GM12878 (cell line): ENCODE results near the gene TRIM72. TPM values are rescaled to one million over a fixed set of nuclear protein-coding genes. Genes with fewer than 3 reads are reported as not detected.

Experiments
- ATAC-seq: fragments of 200-7000 bp; cut with Tn5 transposase; 3 replicates; pipeline ENCODE4 v1.9.1; 2020; ENCODE audit warnings: mild to moderate bottlenecking, moderate library complexity
- BruUV-seq: library from RNA; stranded (reverse); fragments of 400-500 nt; replicated peaks from 2 replicates; lab custom pipeline; 2021; lab: Mats Ljungman, UMichigan
- CTCF ChIA-PET: fragments of 300-600 bp; sonication (Branson Sonifier 250); formaldehyde crosslinking; extraction: SDS; loops from one replicate; lab custom pipeline; 2021; ENCODE audit warnings: inconsistent platforms; lab: Yijun Ruan, JAX
- POLR2A ChIA-PET: fragments of 350-600 bp; formaldehyde crosslinking; extraction: SDS; loops from one replicate; lab custom pipeline; 2021; ENCODE audit warnings: inconsistent platforms; lab: Charles Lee
- RAD21 ChIA-PET: fragments of 300-600 bp; sonication (Branson Sonifier 250); formaldehyde crosslinking; loops from one replicate; lab custom pipeline; 2023; ENCODE audit warnings: antibody characterized with exemption; ENCODE audit not compliant: unreplicated experiment; lab: Charles Lee
- SMC1A ChIA-PET: fragments of 300-600 bp; sonication (Branson Sonifier 250); formaldehyde crosslinking; loops from one replicate; lab custom pipeline; 2023; ENCODE audit not compliant: unreplicated experiment, uncharacterized antibody; lab: Charles Lee
- DNase-seq: peaks from one replicate; pipeline ENCODE4 v3.0.0-alpha.2; 2011; ENCODE audit warnings: low read depth, low spot score
- FAIRE-seq: peaks from 3 replicates; lab custom pipeline; 2011; peaks lifted over from hg19 to GRCh38; lab: Jason Lieb, UNC
- H2AFZ ChIP-seq: 2 replicates; pipeline ENCODE4 v1.6.0; 2011; ENCODE audit warnings: low read depth, low read length, control low read depth; ENCODE audit not compliant: control insufficient read depth
- H3K27ac ChIP-seq: 2 replicates; pipeline ENCODE4 v1.5.1; 2011; ENCODE audit warnings: control low read depth; ENCODE audit not compliant: control insufficient read depth, insufficient read depth
- H3K27me3 ChIP-seq, 2 experiments: replicated peaks in 1 of 2; 2 replicates each; pipeline versions ENCODE4 v1.6.0 to v1.6.1; 2011; ENCODE audit warnings: low read length in 1 of 2; ENCODE audit not compliant: control insufficient read depth in 2 of 2, insufficient read depth in 2 of 2
- H3K36me3 ChIP-seq, 2 experiments: 2 replicates each; pipeline ENCODE4 v1.5.1; 2011; ENCODE audit warnings: low read length in 1 of 2; ENCODE audit not compliant: control insufficient read depth in 2 of 2, insufficient read depth in 2 of 2
- H3K4me1 ChIP-seq: 2 replicates; pipeline ENCODE4 v1.6.1; 2011; ENCODE audit warnings: mild to moderate bottlenecking, low read length, moderate library complexity, mixed read lengths; ENCODE audit not compliant: control insufficient read depth, insufficient read depth
- H3K4me2 ChIP-seq: 2 replicates; pipeline ENCODE4 v1.6.0; 2011; ENCODE audit warnings: control low read depth; ENCODE audit not compliant: control insufficient read depth, insufficient read depth
- H3K4me3 ChIP-seq: fragments of 200-600 bp; sonication (generic); 2 replicates; pipeline ENCODE4 v1.5.1; 2016
- H3K79me2 ChIP-seq: 2 replicates; pipeline ENCODE4 v1.6.0; 2011; ENCODE audit warnings: low read length; ENCODE audit not compliant: control insufficient read depth, insufficient read depth
- H3K9ac ChIP-seq: 2 replicates; pipeline ENCODE4 v1.8.0; 2011; ENCODE audit warnings: low read length, control low read depth, mixed read lengths; ENCODE audit not compliant: control insufficient read depth, insufficient read depth
- H3K9me3 ChIP-seq: replicated peaks from 3 replicates; pipeline ENCODE4 v1.5.1; 2011; ENCODE audit warnings: mild to moderate bottlenecking, low read length; ENCODE audit not compliant: control insufficient read depth, insufficient read depth
- H4K20me1 ChIP-seq: 2 replicates; pipeline ENCODE4 v1.6.0; 2011; ENCODE audit not compliant: control insufficient read depth, insufficient read depth
- ATF7 ChIP-seq: fragments of 450-650 bp; IDR thresholded peaks from 2 replicates; pipeline ENCODE4 v1.6.1; 2016; ENCODE audit warnings: low read depth, mild to moderate bottlenecking
- BCL3 ChIP-seq: IDR thresholded peaks from 2 replicates; pipeline ENCODE4 v1.6.1; 2011; ENCODE audit warnings: borderline replicate concordance, low read depth, mild to moderate bottlenecking, moderate library complexity, low read length; ENCODE audit not compliant: insufficient read depth, poor library complexity, severe bottlenecking
- CHD4 ChIP-seq: fragments of 200-600 bp; sonication (generic); IDR thresholded peaks from 2 replicates; pipeline ENCODE4 v1.6.1; 2016; ENCODE audit warnings: mild to moderate bottlenecking
- CREM ChIP-seq: IDR thresholded peaks from 2 replicates; pipeline ENCODE4 v1.6.1; 2014; ENCODE audit warnings: antibody characterized with exemption, low read depth
- CUX1 ChIP-seq: IDR thresholded peaks from 2 replicates; pipeline ENCODE4 v1.6.1; 2012; ENCODE audit warnings: improper control_type of control experiment, low read depth, low read length; ENCODE audit not compliant: insufficient replicate concordance
- EED ChIP-seq: sonication (generic); IDR thresholded peaks from 2 replicates; pipeline ENCODE4 v1.6.1; 2016; ENCODE audit warnings: antibody characterized with exemption, low read depth
- EP300 ChIP-seq, 2 experiments: fragments of 150-350 bp in 1 of 2; IDR thresholded peaks; 2 replicates each; pipeline ENCODE4 v1.6.1; 2011 to 2012; ENCODE audit warnings: low read depth in 2 of 2, low read length in 2 of 2, borderline replicate concordance in 1 of 2, improper control_type of control experiment in 1 of 2, inconsistent platforms in 1 of 2; ENCODE audit not compliant: control insufficient read depth in 1 of 2
- FOXK2 ChIP-seq: fragments of 450-650 bp; IDR thresholded peaks from 2 replicates; pipeline ENCODE4 v1.6.1; 2017; ENCODE audit warnings: mild to moderate bottlenecking, moderate library complexity
- GATAD2B ChIP-seq: fragments of 450-650 bp; conservative IDR thresholded peaks from 2 replicates; pipeline ENCODE4 v1.6.1; 2017; ENCODE audit warnings: low read depth, mild to moderate bottlenecking, moderate library complexity
- PAX5 ChIP-seq: IDR thresholded peaks from 2 replicates; pipeline ENCODE4 v1.6.1; 2011; ENCODE audit warnings: low read depth, low read length, borderline replicate concordance
- PAX8 ChIP-seq: fragments of 450-650 bp; IDR thresholded peaks from 2 replicates; pipeline ENCODE4 v1.6.1; 2017; ENCODE audit warnings: mild to moderate bottlenecking, moderate library complexity
- PKNOX1 ChIP-seq: fragments of 450-650 bp; IDR thresholded peaks from 2 replicates; pipeline ENCODE4 v1.6.1; 2016; ENCODE audit warnings: mild to moderate bottlenecking
- RAD21 ChIP-seq: IDR thresholded peaks from 2 replicates; pipeline ENCODE4 v1.6.1; 2011; ENCODE audit warnings: mild to moderate bottlenecking, low read depth, low read length, moderate library complexity; ENCODE audit not compliant: insufficient read depth
- RFX5 ChIP-seq: IDR thresholded peaks from 2 replicates; pipeline ENCODE4 v1.6.1; 2011; ENCODE audit warnings: low read depth, low read length, improper control_type of control experiment
- STAT1 ChIP-seq: fragments of 450-650 bp; conservative IDR thresholded peaks from 2 replicates; pipeline ENCODE4 v1.6.1; 2014; ENCODE audit warnings: antibody characterized with exemption, mild to moderate bottlenecking
- TBL1XR1 ChIP-seq: IDR thresholded peaks from 2 replicates; pipeline ENCODE4 v1.6.1; 2012; ENCODE audit warnings: low read depth, low read length, improper control_type of control experiment
- TCF12 ChIP-seq: IDR thresholded peaks from 2 replicates; pipeline ENCODE4 v1.6.1; 2011; ENCODE audit warnings: low read depth, mild to moderate bottlenecking, low read length
- YY1 ChIP-seq: IDR thresholded peaks from 2 replicates; pipeline ENCODE4 v1.6.1; 2011; ENCODE audit warnings: low read depth, mild to moderate bottlenecking, low read length
- WGBS: methylation state at CpG from one replicate; pipeline ENCODE4 v1.1.6; 2016; ENCODE audit warnings: low lambda C conversion rate; ENCODE audit not compliant: insufficient replicate concordance, insufficient coverage; ENCODE audit errors: missing lambda C conversion rate; 5-methylcytosine and 5-hydroxymethylcytosine counted together
- in situ Hi-C: fragments of 300-500 bp; cut with MboI; formaldehyde crosslinking; loops from 9 replicates; pipeline ENCODE4 v1.14.3; 2018; ENCODE audit warnings: mixed read lengths
- intact Hi-C: fragments of 100-400 bp; cut with micrococcal nuclease; formaldehyde crosslinking; loops from one replicate; pipeline ENCODE4 v1.14.2; 2022; ENCODE audit not compliant: unreplicated experiment
- polyA plus RNA-seq, 11 experiments: library from polyadenylated mRNA; depleted of rRNA in 4 of 11; unstranded in 6 of 11; stranded (reverse) in 5 of 11; fragments of >200 nt; fragmentation: Nextera tagmentation in 4 of 11; fragmentation: Illumina TruSeq in 1 of 11; extraction: Ambion mirVana in 4 of 11; extraction: Trizol in 1 of 11; gene quantifications; 1 replicate in 1 of 11; 2 replicates in 10 of 11; pipeline versions ENCODE4 v1.2.1 to v1.2.3, GENCODE V29; 2011 to 2016; ENCODE audit warnings: inconsistent platforms in 2 of 11, missing spikeins in 2 of 11, low read depth in 1 of 11
- total RNA-seq, 4 experiments: library from RNA; depleted of rRNA in 3 of 4; stranded (reverse); fragments of >200 nt in 3 of 4; fragmentation: Illumina TruSeq in 1 of 4; extraction: Trizol in 1 of 4; gene quantifications; 2 replicates each; pipeline versions ENCODE4 v1.2.1 to v1.2.3, GENCODE V29; 2013 to 2021

The TRIM72 gene
- total and polyA plus RNA-seq, 10 of the 15 experiments (the other 5 are each of a cell fraction or from before 2014, with no cell fraction given): 0.03 to 1.2 (median 0.23) TPM; not detected in 1

GRCh38 chr16:31189412-31189778 is 24.5 kb upstream of the TRIM72 start:
- H3K4me3 ChIP-seq: no peak overlapping the region
- intact Hi-C loops (loop anchor here (10.0 kb wide), 1 partner anchor 685 kb away; the partner anchor contains the start of gene ZNF267), in situ Hi-C loops (no loop called here)
- H3K4me2 ChIP-seq: no peak overlapping the region
- RAD21 ChIA-PET: interaction anchor here (0.9 to 1.6 kb wide), 2 partner anchors 12 kb away, joined by 3 to 5 read pairs; partner anchors contain the start of gene PYCARD
- H3K4me1 ChIP-seq: peaks cover 4% of the 10 kb centered on the region
- POLR2A ChIA-PET: interaction anchor here (0.5 to 1.4 kb wide), 3 partner anchors 9 to 33 kb away, joined by 3 to 6 read pairs (median 4); partner anchors contain the start of gene FUS
- H2AFZ ChIP-seq: no peak overlapping the region
- SMC1A ChIA-PET: interaction anchor here (0.6 to 1.1 kb wide), 3 partner anchors 9 to 14 kb away, joined by 3 read pairs; partner anchors contain the start of gene PYCARD
- no peaks in the 10 kb centered on the region for H3K27me3 ChIP-seq
- peaks cover 41 to 76% of the 10 kb centered on the region in 2 experiments for H3K36me3 ChIP-seq
- 82% methylated on average over 2 of the region's 2 CpGs for WGBS
- no peak overlapping the region for H3K27ac ChIP-seq
- no TSS peak for BruUV-seq
- no peaks in the 10 kb centered on the region for H3K9me3 ChIP-seq
- H4K20me1 ChIP-seq: no peaks in the 10 kb centered on the region; the same call in 1 of the 2 replicates
- no peak for DNase-seq
- H3K9ac ChIP-seq: no peak overlapping the region
- FAIRE-seq: no peak
- CTCF ChIA-PET: interaction anchor here (1.2 kb wide), 2 partner anchors 26 to 195 kb away, joined by 3 read pairs; no protein-coding TSS in a partner anchor
- peaks cover 43% of the 10 kb centered on the region for H3K79me2 ChIP-seq
- ATAC-seq: no peak
- TF ChIP-seq GATAD2B (no peak), CUX1 (no peak), STAT1 (no peak), CHD4 (no peak), PAX5 (no peak), PKNOX1 (no peak), YY1 (no peak), EP300 (IDR thresholded peaks at IDR 0.05; ENCODE audit: borderline replicate concordance in 1 of 2, control insufficient read depth in 1 of 2, low read depth in 2 of 2, low read length in 2 of 2) (no peak), ATF7 (no peak), RFX5 (no peak), TCF12 (no peak), CREM (no peak), BCL3 (no peak), EED (no peak), FOXK2 (no peak), TBL1XR1 (no peak), RAD21 (no peak), PAX8 (no peak)
